ENCODE measurements around the gene CRYBA1.

CRYBA1 gene

DNA sequence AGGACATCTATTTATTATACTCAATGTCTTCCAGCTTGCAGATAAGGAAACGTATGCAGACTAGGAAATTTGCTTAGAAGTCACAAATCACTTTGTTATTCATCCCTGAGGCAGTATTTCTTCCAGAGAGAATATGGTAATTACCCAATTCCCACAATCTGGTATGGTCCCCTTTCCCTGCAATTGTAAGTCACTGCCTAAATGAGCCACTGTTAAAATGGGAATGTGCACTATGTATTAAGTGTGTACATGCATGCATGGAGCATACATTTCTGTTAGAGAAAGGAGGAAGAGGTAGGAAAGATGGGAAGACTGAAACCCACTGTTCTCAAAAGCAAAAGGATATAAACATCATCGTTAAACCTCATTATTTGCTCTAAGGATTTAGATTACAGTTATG, 37.3 kb downstream of the CRYBA1 start:
- DNase-seq = no peak

DNA sequence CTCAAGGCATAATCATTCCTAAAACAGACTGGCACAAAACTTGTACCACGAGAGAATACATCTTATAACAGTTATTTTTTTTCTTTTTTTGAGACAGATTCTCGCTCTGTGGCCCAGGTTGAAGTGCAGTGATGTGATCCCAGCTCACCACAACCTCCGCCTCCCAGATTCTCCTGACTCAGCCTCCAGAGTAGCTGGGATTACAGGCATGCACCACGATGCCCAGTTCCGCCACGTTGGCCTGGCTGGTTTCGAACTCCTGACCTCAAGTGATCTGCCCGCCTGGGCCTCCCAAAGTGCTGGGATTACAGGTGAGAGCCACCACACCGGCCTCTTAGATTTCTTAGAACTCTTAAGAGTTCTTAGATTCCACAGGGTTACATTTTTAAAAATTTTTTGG, 43.2 kb downstream of the CRYBA1 start:
- DNase-seq = no peak

DNA sequence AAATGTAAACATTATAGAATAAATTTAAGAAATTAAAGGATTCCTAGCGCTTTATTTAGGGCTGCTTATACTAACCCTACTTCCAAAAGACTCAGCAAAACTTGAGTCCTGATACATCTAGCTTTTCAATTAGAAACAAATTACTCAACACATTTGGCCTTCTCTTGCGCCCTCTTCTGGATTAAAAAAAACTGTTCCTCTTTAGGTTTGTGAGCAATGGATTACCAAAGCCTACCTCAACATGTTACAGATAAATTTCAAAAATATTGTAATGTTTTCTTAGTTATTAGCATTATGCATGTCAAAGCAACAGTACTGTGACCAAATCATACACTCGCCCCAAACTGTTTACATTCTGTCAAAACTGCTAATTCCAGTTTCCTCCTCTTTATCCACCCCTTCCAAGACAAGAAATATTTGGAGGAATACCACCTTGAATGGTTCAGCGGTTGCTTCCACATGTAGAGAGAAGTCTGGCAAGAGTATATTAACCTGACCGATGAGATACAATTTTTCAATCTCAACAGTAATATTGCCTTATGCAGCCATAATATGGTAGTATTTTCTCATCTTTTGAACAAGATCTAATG, 44.6 kb downstream of the CRYBA1 start:
- DNase-seq = peak; percentile 51

DNA sequence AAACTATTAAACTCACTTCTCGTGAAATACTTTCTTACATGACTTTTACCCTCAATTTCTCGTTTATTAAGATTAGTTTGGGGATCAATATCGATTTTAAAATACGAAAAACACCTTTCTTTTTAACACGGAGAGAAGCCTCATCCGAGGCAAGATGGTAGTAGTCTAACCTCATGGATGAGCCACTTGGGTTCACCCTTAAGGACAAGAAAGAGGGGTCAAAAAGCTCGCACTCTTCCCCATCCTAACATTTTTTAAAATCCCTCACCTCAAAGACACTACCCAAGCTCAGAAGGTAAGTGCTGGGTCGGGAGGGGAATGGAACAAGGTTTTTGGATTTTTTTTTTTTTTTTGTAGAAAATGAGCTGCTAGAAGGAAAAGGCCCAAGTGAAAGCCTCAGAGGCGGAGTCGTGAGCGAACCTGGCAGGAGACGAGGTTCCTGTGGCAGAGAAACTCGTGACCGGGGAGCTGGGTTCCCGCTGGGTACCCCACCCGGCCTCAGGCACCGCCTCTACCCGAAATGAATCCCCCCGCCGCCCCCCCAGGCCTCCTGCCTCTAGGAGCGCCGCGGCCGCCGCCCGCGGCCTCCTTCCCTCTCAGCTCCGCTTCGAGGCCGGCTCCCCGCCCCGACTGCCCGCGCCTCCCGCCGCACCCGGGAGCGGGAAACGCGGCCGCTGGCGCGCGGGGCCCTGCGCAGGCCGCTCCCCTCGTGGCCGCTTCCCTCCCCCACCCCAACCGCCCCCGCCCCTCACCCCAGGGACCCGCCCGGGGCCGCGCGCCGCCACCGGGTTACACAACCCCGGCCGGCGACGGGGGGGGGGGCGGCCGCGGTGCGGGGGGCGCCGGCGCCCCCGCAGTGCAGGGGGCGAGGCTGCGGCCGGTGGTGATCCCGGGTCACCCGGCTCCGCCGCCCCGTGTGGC, 45.7 kb downstream of the CRYBA1 start:
- no peak for DNase-seq

DNA sequence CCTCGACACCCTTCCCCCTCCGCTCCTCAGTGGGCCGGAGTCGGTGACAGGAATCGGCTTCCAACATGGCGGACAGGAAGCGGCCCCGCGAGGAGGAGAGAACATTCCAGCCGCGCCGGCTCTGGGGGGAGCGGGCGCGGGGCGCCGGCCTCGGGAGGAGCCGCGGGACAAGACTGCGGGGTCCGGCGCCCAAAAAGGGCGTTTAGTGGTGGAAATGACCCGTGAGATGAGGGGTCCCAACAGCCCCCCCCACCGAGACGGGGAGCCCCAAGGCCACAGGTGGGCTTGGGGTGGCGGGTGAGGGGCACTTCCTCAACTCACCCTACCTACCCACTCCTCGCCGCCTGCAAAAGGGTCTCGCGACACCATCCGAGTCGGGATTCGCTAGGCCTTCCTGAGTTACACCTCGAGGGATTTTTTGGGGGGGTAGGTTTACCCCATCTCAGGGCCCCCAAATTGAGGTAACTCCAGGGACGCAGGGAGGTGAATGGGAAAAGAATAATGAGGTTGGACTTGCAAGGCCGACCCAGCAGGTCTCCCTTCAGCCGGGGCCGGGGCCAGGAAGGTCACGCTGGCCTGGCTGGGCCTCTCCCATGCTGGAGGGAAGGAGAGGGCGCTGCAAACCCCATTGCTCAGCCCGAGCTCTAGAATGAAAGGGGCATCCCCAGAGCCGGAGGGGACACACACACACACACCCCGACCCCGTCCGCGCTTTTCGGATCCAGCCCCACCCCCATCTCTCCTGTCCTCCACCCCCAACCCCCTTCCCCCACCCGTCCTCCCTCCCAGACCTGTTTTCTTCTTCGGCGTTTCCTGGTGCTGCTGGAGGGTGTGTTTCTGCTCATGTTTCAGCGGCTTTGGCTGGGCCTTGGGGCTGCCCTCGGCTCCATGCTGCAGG, 46.6 kb downstream of the CRYBA1 start:
- DNase-seq = peak; percentile 41

DNA sequence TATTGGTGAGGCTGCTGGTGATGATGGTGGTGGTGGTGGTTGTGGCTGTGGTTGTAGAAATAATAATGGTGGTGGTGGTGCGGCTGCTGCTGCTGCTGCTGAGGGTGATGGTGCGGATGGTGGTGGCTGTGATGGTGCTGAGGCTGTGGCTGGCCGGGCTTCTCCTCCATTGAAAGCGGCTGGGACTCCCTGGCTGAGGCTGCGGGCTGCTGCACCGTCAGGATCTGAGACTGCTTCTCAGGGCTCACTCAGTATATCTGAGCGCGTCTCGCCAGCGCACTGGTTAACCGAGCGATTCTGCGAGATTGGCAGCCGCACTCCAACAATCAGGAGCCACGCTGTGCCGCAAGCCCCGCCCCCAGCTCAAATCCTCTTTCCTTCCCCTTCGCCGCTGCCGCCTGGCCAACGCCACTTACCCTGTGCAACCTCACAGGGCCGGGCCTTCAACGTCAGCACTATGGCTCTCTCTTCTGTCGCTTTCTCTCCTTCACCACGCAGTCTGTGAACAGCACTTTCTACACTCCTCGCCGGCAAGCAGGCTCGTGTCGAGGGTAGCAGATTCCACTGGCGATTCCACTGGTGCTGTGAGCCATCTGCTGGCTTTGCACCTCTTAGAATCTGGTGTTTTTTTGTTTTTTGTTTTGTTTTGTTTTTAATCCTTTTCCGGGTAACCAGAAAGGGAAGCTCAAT, 47.4 kb downstream of the CRYBA1 start, which contains the start of gene NUFIP2:
Gene NUFIP2 (minus strand): TSS at position 259 of the 690 bp plus-strand sequence. CDS start 89 bp downstream, at position 170.
- DNase-seq = peak; percentile 88

DNA sequence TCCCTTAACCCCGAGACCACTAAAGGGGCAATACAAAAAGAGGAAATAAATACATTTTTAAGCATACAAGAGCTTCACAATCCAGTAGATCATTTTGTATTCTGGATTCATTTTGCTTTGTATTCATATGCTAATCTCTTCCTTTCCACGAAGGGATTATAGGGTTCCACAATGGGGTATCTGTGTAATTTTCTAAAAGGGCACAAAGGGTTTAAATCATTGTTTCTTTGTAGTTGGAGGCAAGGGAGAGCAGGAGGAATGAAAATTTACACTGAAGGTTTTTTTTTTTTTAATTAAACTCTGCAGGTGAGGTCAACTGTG, 47.9 kb downstream of the CRYBA1 start:
- DNase-seq = no peak

DNA sequence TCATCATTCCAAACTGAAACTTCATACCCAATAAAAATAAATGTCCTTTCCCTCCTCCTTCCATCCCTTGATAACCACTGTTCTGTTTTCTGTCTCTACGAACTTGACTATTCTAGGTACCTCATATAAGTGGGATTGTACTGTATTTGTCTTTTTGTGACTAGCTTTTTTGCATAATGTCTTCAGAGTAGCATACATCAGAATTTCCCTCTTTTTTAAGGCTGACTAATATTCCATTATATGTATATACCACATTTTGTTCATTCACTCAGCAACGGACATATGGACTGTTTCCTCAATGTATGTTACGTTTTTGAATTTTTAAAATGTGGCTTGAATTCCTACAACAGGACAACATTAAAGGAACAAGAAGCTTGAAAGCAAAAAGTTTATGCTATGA, 48.8 kb downstream of the CRYBA1 start:
- no peak for DNase-seq

DNA sequence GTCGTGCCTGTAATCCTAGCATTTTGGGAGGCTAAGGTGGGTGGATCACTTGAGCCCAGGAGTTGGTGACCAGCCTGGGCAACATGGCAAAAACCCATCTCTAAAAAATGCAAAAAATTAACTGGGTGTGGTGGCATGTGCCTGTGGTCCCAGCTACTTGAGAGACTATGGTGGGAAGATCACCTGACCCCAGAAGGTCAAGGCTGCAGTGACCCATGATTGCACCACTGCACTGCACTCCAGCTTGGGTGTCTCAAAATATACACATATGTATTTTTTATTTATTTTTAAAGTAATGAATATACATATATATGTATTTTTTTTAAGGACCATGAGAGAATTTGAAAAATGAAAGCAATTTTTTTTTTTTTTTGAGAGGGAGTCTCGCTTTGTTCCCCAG, 52.4 kb downstream of the CRYBA1 start:
- no peak for DNase-seq

DNA sequence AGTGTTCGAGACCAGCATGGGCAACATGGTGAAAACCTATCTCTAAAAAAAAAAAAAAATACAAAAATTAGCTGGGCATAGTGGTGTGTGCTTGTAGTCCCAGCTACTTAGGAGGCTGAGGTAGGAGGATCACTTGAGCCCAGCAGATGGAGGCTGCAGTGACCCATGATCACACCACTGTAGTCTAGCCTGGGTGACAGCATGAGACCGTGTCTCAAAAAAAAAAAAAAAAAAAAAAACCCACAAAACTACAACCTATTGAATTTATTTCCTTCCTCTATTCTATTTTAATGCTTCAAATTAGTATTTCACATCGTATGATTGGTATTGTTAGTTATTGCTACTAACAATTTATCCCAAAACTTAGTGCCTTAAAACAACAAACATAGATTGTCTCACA, 56.7 kb downstream of the CRYBA1 start:
- DNase-seq = no peak

Data from NCI-H2029 treated with DMSO at 0.1 percent for 48 hours (cell line).